HepG2 (cell line): Measurements from ENCODE around the gene AXIN1. TPM values are rescaled to one million over a fixed set of nuclear protein-coding genes. Genes with fewer than 3 reads are reported as not detected.
A peak's percentile ranks its signal among the peaks of the same experiment; 100 is the strongest.

ENCODE experiments used
- ATAC-seq: fragments of 200-7000 bp; cut with Tn5 transposase; 3 replicates; pipeline ENCODE4 v1.9.1; 2020; ENCODE audit warnings: mild to moderate bottlenecking, moderate library complexity
- BruUV-seq: library from RNA; stranded (reverse); fragments of 400-500 nt; replicated peaks from 2 replicates; lab custom pipeline; 2021; lab: Mats Ljungman, UMichigan
- CTCF ChIA-PET: fragments of 300-600 bp; formaldehyde crosslinking; extraction: SDS; loops from one replicate; lab custom pipeline; 2021; ENCODE audit warnings: low total read pairs, inconsistent platforms, low intra/inter-chr PET ratio; lab: Yijun Ruan, JAX
- POLR2A ChIA-PET: fragments of 350-600 bp; sonication (Branson Sonifier 250); formaldehyde crosslinking; loops from one replicate; lab custom pipeline; 2020; ENCODE audit warnings: antibody characterized with exemption, inconsistent platforms; lab: Yijun Ruan, JAX
- DNase-seq: peaks from one replicate; pipeline ENCODE4 v3.0.0-alpha.2; 2015; ENCODE audit warnings: low spot score
- FAIRE-seq: peaks from 3 replicates; lab custom pipeline; 2011; peaks lifted over from hg19 to GRCh38; lab: Jason Lieb, UNC
- H2AFZ ChIP-seq: one replicate; pipeline ENCODE4 v1.6.1; 2011; ENCODE audit warnings: low read length, inconsistent platforms
- H3K27ac ChIP-seq: fragments of 300-600 bp; 3 replicates; pipeline ENCODE4 v1.8.0; 2011; ENCODE audit warnings: mixed run types, mild to moderate bottlenecking, mixed read lengths, low read length, inconsistent platforms; ENCODE audit not compliant: insufficient read depth; ENCODE audit errors: extremely low read length
- H3K27me3 ChIP-seq, 2 experiments: fragments of 200-600 bp in 1 of 2; 2 replicates in 1 of 2; 3 replicates in 1 of 2; pipeline versions ENCODE4 v1.6.0 to v1.8.0; 2011; ENCODE audit warnings: low read length in 2 of 2, mild to moderate bottlenecking in 2 of 2, moderate library complexity in 2 of 2, inconsistent platforms in 1 of 2; ENCODE audit not compliant: insufficient read depth in 2 of 2, control insufficient read depth in 1 of 2
- H3K36me3 ChIP-seq, 2 experiments: fragments of 200-600 bp in 1 of 2; replicated peaks in 1 of 2; 2 replicates in 1 of 2; 3 replicates in 1 of 2; pipeline versions ENCODE4 v1.5.1 to v1.8.0; 2011; ENCODE audit warnings: low read length in 2 of 2, inconsistent platforms in 1 of 2; ENCODE audit not compliant: insufficient read depth in 2 of 2, control insufficient read depth in 1 of 2
- H3K4me1 ChIP-seq: 2 replicates; pipeline ENCODE4 v1.5.1; 2012; ENCODE audit warnings: low read length, inconsistent platforms; ENCODE audit not compliant: insufficient read depth
- H3K4me2 ChIP-seq: 2 replicates; pipeline ENCODE4 v1.6.0; 2011; ENCODE audit warnings: low read depth, low read length, inconsistent platforms
- H3K4me3 ChIP-seq, 3 experiments: fragments of 200-600 bp in 1 of 3; sonication (generic), shearing (Covaris generic) in 1 of 3; replicated peaks in 1 of 3; 2 replicates each; pipeline ENCODE4 v1.5.1; 2011 to 2016; ENCODE audit warnings: low read length in 3 of 3, inconsistent platforms in 2 of 3, low read depth in 2 of 3, mild to moderate bottlenecking in 2 of 3, control low read depth in 1 of 3, mixed read lengths in 1 of 3; ENCODE audit not compliant: insufficient read depth in 1 of 3
- H3K79me2 ChIP-seq: one replicate; pipeline ENCODE4 v1.6.1; 2011; ENCODE audit warnings: low read length, inconsistent platforms; ENCODE audit not compliant: insufficient read depth
- H3K9ac ChIP-seq: 2 replicates; pipeline ENCODE4 v1.6.0; 2011; ENCODE audit warnings: mild to moderate bottlenecking, low read depth, low read length, inconsistent platforms; ENCODE audit not compliant: insufficient read depth
- H3K9me3 ChIP-seq: 2 replicates; pipeline ENCODE4 v1.5.1; 2012; ENCODE audit warnings: mild to moderate bottlenecking, low read length
- H4K20me1 ChIP-seq: 2 replicates; pipeline ENCODE4 v1.6.0; 2011; ENCODE audit warnings: inconsistent platforms, mild to moderate bottlenecking, low read length, moderate library complexity; ENCODE audit not compliant: insufficient read depth
- CCAR2 ChIP-seq: fragments of 200-400 bp; formaldehyde crosslinking; optimal IDR thresholded peaks from 2 replicates; pipeline ENCODE3; 2018; ENCODE audit warnings: low read depth, mild to moderate bottlenecking, low read length, moderate library complexity
- ELF4 ChIP-seq: sonication (generic); formaldehyde crosslinking; IDR thresholded peaks from 2 replicates; pipeline ENCODE4 v1.5.0; 2020; ENCODE audit warnings: missing genetic modification reagents, mild to moderate bottlenecking, moderate library complexity, borderline replicate concordance
- MAFK ChIP-seq, 2 experiments: IDR thresholded peaks in 1 of 2; conservative IDR thresholded peaks in 1 of 2; 2 replicates each; pipeline ENCODE4 v1.6.1; 2011; ENCODE audit warnings: improper control_type of control experiment in 2 of 2, low read length in 2 of 2
- MEIS1 ChIP-seq: sonication (generic); formaldehyde crosslinking; IDR thresholded peaks from 2 replicates; pipeline ENCODE4 v1.9.0; 2021; ENCODE audit warnings: mild to moderate bottlenecking, missing genetic modification reagents, moderate library complexity, borderline replicate concordance
- NPAS2 ChIP-seq: sonication (generic); formaldehyde crosslinking; IDR thresholded peaks from 2 replicates; pipeline ENCODE4 v1.8.0; 2022; ENCODE audit warnings: mild to moderate bottlenecking, missing genetic modification reagents, borderline replicate concordance
- NR3C1 ChIP-seq: sonication (generic); formaldehyde crosslinking; IDR thresholded peaks from 2 replicates; pipeline ENCODE4 v1.4.0; 2020; ENCODE audit warnings: missing genetic modification reagents
- SOX13 ChIP-seq, 3 experiments: fragments of 450-650 bp in 1 of 3; sonication (generic) in 1 of 3; formaldehyde crosslinking in 1 of 3; IDR thresholded peaks in 2 of 3; conservative IDR thresholded peaks in 1 of 3; 2 replicates each; pipeline versions ENCODE4 v1.5.0 to v1.6.1; 2016 to 2020; ENCODE audit warnings: antibody characterized with exemption in 1 of 3, mild to moderate bottlenecking in 1 of 3, missing compliant biosample characterization in 1 of 3, missing genetic modification reagents in 1 of 3, moderate library complexity in 1 of 3
- TBL1XR1 ChIP-seq: fragments of 150-350 bp; IDR thresholded peaks from 2 replicates; pipeline ENCODE4 v1.6.1; 2014; ENCODE audit warnings: borderline replicate concordance, low read length; ENCODE audit not compliant: partially characterized antibody
- THAP9 ChIP-seq: sonication (generic); formaldehyde crosslinking; IDR thresholded peaks from 2 replicates; pipeline ENCODE4; 2020; ENCODE audit warnings: missing genetic modification reagents, mild to moderate bottlenecking, borderline replicate concordance
- ZNF17 ChIP-seq: sonication (generic); formaldehyde crosslinking; IDR thresholded peaks from 2 replicates; pipeline ENCODE4 v1.5.0; 2020; ENCODE audit warnings: mild to moderate bottlenecking, missing genetic modification reagents
- ZNF746 ChIP-seq: sonication (generic); formaldehyde crosslinking; IDR thresholded peaks from 2 replicates; pipeline ENCODE4 v1.8.0; 2022; ENCODE audit warnings: mild to moderate bottlenecking, missing genetic modification reagents
- WGBS: methylation state at CpG from one replicate; pipeline ENCODE4 v1.1.6; 2017; ENCODE audit warnings: low lambda C conversion rate; 5-methylcytosine and 5-hydroxymethylcytosine counted together
- in situ Hi-C: cut with HindIII; loops from 2 replicates; pipeline ENCODE4 v1.10.0; 2017; ENCODE audit warnings: low pct_unique_long_range_greater_than_20kb; ENCODE audit not compliant: extremely low pct_ligation_motif_present
- intact Hi-C: fragments of 100-400 bp; cut with micrococcal nuclease; formaldehyde crosslinking; loops from one replicate; pipeline ENCODE4 v1.10.0; 2022; ENCODE audit not compliant: unreplicated experiment
- polyA plus RNA-seq, 8 experiments: library from polyadenylated mRNA; depleted of rRNA in 3 of 8; stranded (reverse) in 7 of 8; unstranded in 1 of 8; fragments of >200 nt; fragmentation: Illumina TruSeq in 4 of 8; extraction: Trizol in 4 of 8; gene quantifications; 2 replicates each; pipeline versions ENCODE4 v1.2.1 to v1.2.3, GENCODE V29; 2011 to 2016; ENCODE audit warnings: low read depth in 4 of 8, missing spikeins in 1 of 8, mixed read lengths in 1 of 8; ENCODE audit not compliant: insufficient read depth in 1 of 8
- total RNA-seq, 5 experiments: library from RNA; depleted of rRNA; stranded (reverse); fragments of >200 nt; fragmentation: Illumina TruSeq; extraction: Trizol; gene quantifications; 2 replicates each; pipeline ENCODE4 v1.2.3, GENCODE V29; 2016; ENCODE audit warnings: low read depth in 1 of 5
- TF ChIP-seq, protein P1 (sequence below): sonication (generic); formaldehyde crosslinking; IDR thresholded peaks from 2 replicates; pipeline ENCODE4 v1.8.1; 2023; ENCODE audit warnings: missing genetic modification reagents, inconsistent platforms, borderline replicate concordance
- TF ChIP-seq, protein P2 (sequence below): sonication (generic); formaldehyde crosslinking; IDR thresholded peaks from 2 replicates; pipeline ENCODE4 v1.8.0; 2022; ENCODE audit warnings: mild to moderate bottlenecking, missing genetic modification reagents, moderate library complexity

Gene AXIN1
- total and polyA plus RNA-seq, 2 of the 13 experiments (the other 11 are each of a cell fraction or from before 2014, with no cell fraction given) = 24.0 to 26.0 TPM

GRCh38 chr16:281660-282255 is 70.8 kb downstream of the AXIN1 start:
- Histone ChIP-seq H3K27ac (no peak overlapping the region), H2AFZ (no peak overlapping the region), H3K4me1 (peaks cover 6% of the 10 kb centered on the region; the same call in 1 of the 2 replicates), H3K27me3 (peaks cover 7 to 42% of the 10 kb centered on the region in 2 experiments; a peak in 4 of 5 replicates), H3K4me2 (peak overlapping the region; percentile 36), H4K20me1 (no peaks in the 10 kb centered on the region), H3K9ac (no peak overlapping the region), H3K9me3 (no peaks in the 10 kb centered on the region), H3K4me3 (peak overlapping the region in 1 of 3 experiments; percentile 65; a peak in 1 of 6 replicates)
- no peak for FAIRE-seq
- POLR2A ChIA-PET = no interaction called here
- 0% methylated on average over 4 of the region's 25 CpGs for WGBS
- CTCF ChIA-PET = no interaction called here
- DNase-seq = no peak
- ATAC-seq = peak; percentile 19
- TF ChIP-seq ZNF746 (CRISPR knock-in tag) (no peak), TBL1XR1 (no peak), CCAR2 (no peak), SOX13 (IDR thresholded peaks at IDR 0.05) (no peak), SOX13 (CRISPR knock-in tag; conservative IDR thresholded peaks at IDR 0.05 in 1 of 2, IDR thresholded peaks at IDR 0.05 in 1 of 2) (no peak), NR3C1 (CRISPR knock-in tag) (no peak), THAP9 (CRISPR knock-in tag) (no peak), MAFK (conservative IDR thresholded peaks at IDR 0.05 in 1 of 2, IDR thresholded peaks at IDR 0.05 in 1 of 2; ENCODE audit: low read length in 2 of 2) (no peak), MEIS1 (CRISPR knock-in tag) (no peak), ELF4 (no peak), ZNF17 (no peak), NPAS2 (CRISPR knock-in tag) (no peak)
- TF ChIP-seq, protein P1, sequence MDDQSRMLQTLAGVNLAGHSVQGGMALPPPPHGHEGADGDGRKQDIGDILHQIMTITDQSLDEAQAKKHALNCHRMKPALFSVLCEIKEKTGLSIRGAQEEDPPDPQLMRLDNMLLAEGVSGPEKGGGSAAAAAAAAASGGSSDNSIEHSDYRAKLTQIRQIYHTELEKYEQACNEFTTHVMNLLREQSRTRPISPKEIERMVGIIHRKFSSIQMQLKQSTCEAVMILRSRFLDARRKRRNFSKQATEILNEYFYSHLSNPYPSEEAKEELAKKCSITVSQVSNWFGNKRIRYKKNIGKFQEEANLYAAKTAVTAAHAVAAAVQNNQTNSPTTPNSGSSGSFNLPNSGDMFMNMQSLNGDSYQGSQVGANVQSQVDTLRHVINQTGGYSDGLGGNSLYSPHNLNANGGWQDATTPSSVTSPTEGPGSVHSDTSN (CRISPR knock-in tag) = no peak
- TF ChIP-seq, protein P2, sequence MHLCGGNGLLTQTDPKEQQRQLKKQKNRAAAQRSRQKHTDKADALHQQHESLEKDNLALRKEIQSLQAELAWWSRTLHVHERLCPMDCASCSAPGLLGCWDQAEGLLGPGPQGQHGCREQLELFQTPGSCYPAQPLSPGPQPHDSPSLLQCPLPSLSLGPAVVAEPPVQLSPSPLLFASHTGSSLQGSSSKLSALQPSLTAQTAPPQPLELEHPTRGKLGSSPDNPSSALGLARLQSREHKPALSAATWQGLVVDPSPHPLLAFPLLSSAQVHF (CRISPR knock-in tag) = no peak
- TF ChIP-seq, all 625 proteins: peak for 0
- intact Hi-C loops (no loop called here), in situ Hi-C loops (no loop called here)
- peaks cover 0 to 5% of the 10 kb centered on the region in 2 experiments; a peak in 2 of 5 replicates for H3K36me3 ChIP-seq
- no TSS peak for BruUV-seq
- no peaks in the 10 kb centered on the region for H3K79me2 ChIP-seq
